ENCODE results near the gene FAM107A. TPM values are rescaled to one million over a fixed set of nuclear protein-coding genes. Genes with fewer than 3 reads are reported as not detected.

The FAM107A gene
- polyA plus RNA-seq, 1 donor from 2014 or later = 0.16 TPM

- Histone ChIP-seq H3K4me2 (ENCODE audit: low read length) (no peak overlapping the region), H2AFZ (ENCODE audit: low read depth, low read length) (no peak overlapping the region), H3K4me3 (ENCODE audit: low read length) (no peak overlapping the region), H3K36me3 (ENCODE audit: insufficient read depth, low read length) (no peaks in the 10 kb centered on the region), H3K79me2 (replicated peaks; ENCODE audit: insufficient read depth, low read length) (no peaks in the 10 kb centered on the region), H3K27me3 (ENCODE audit: insufficient read depth, low read depth, low read length) (no peaks in the 10 kb centered on the region), H4K20me1 (ENCODE audit: insufficient read depth) (no peaks in the 10 kb centered on the region), H3K9me2 (ENCODE audit: insufficient read depth, low read length) (no peaks in the 10 kb centered on the region), H3F3A (ENCODE audit: insufficient read depth, low read length, poor library complexity, severe bottlenecking) (no peaks in the 10 kb centered on the region), H3K9me3 (ENCODE audit: low read length) (no peaks in the 10 kb centered on the region), H3K9ac (ENCODE audit: low read length) (no peak overlapping the region), H3K27ac (ENCODE audit: low read length) (no peak overlapping the region)
- no peak for TF ChIP-seq POLR2AphosphoS5 (IDR thresholded peaks at IDR 0.05)
- TF ChIP-seq EP300 (conservative IDR thresholded peaks at IDR 0.05; ENCODE audit: poor library complexity, severe bottlenecking) = no peak
- TF ChIP-seq EZH2 (IDR thresholded peaks at IDR 0.05; ENCODE audit: borderline replicate concordance, insufficient read depth, low read length, poor library complexity, severe bottlenecking) = no peak
- TF ChIP-seq MXI1 (conservative IDR thresholded peaks at IDR 0.05; ENCODE audit: poor library complexity, severe bottlenecking) = no peak
- no peak for TF ChIP-seq REST (IDR thresholded peaks at IDR 0.05; ENCODE audit: borderline replicate concordance)
- TF ChIP-seq RAD21 (conservative IDR thresholded peaks at IDR 0.05) = no peak
- TF ChIP-seq CTCF (IDR thresholded peaks at IDR 0.05; ENCODE audit: poor library complexity, severe bottlenecking) = no peak
- no peak for TF ChIP-seq SMC3 (conservative IDR thresholded peaks at IDR 0.05; ENCODE audit: poor library complexity)
- TF ChIP-seq TAF1 (IDR thresholded peaks at IDR 0.05; ENCODE audit: low read depth) = no peak
Measured at GRCh38 chr3:58594117-58594516, 16.9 kb upstream of the FAM107A start.

GRCh38 chr3:58591517-58592510, 14.6 kb upstream of the FAM107A start:
- Histone ChIP-seq H3K79me2 (replicated peaks; ENCODE audit: insufficient read depth, low read length) (no peaks in the 10 kb centered on the region), H3K27ac (ENCODE audit: low read length) (no peak overlapping the region), H3F3A (ENCODE audit: insufficient read depth, low read length, poor library complexity, severe bottlenecking) (no peaks in the 10 kb centered on the region), H3K4me2 (ENCODE audit: low read length) (no peak overlapping the region), H3K9me3 (ENCODE audit: low read length) (no peaks in the 10 kb centered on the region), H3K36me3 (ENCODE audit: insufficient read depth, low read length) (no peaks in the 10 kb centered on the region), H4K20me1 (ENCODE audit: insufficient read depth) (no peaks in the 10 kb centered on the region), H3K9me2 (ENCODE audit: insufficient read depth, low read length) (no peaks in the 10 kb centered on the region), H3K27me3 (ENCODE audit: insufficient read depth, low read depth, low read length) (peaks cover 5% of the 10 kb centered on the region), H3K4me3 (ENCODE audit: low read length) (no peak overlapping the region), H2AFZ (ENCODE audit: low read depth, low read length) (no peak overlapping the region), H3K9ac (ENCODE audit: low read length) (no peak overlapping the region)
- TF ChIP-seq EZH2 (IDR thresholded peaks at IDR 0.05; ENCODE audit: borderline replicate concordance, insufficient read depth, low read length, poor library complexity, severe bottlenecking) (no peak), TAF1 (IDR thresholded peaks at IDR 0.05; ENCODE audit: low read depth) (no peak), MXI1 (conservative IDR thresholded peaks at IDR 0.05; ENCODE audit: poor library complexity, severe bottlenecking) (no peak), POLR2AphosphoS5 (IDR thresholded peaks at IDR 0.05) (no peak), RAD21 (conservative IDR thresholded peaks at IDR 0.05) (no peak)

All from neural cell (in vitro differentiated cells).